ENCODE data around the gene TRIM8. TPM values are rescaled to one million over a fixed set of nuclear protein-coding genes. Genes with fewer than 3 reads are reported as not detected.

Gene TRIM8
- total and polyA plus RNA-seq, 2 donors (not counting 3 experiments of a cell fraction or from before 2014, with no cell fraction given): 74.1 to 114 TPM

DNA sequence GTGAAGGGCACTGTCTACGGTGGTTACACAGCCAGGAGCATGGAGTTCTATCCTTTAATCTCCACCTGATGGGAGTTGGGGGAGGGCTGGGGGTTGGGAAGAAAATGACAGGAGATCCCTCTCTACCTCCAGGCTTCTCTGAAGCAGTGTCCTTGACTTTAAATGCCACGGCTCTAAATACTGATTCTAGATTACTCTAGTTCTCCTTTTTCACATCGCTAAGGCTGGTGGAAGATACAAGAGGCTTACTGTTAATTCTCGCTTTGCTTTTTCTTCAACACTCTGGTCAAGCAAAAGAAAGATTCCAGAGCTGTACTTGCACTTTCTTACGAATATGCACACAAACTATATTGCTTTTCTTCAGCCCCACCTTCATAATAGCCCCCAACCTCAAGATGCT, 39.5 kb downstream of the TRIM8 start:
- intact Hi-C loops (cut with micrococcal nuclease): no loop called here
- TF ChIP-seq FOS (IDR thresholded peaks at IDR 0.05; ENCODE audit: borderline replicate concordance, insufficient read depth, low read length) (no peak), EZH2 (IDR thresholded peaks at IDR 0.05; ENCODE audit: borderline replicate concordance, low read depth, low read length, severe bottlenecking) (no peak), GATA2 (IDR thresholded peaks at IDR 0.05; ENCODE audit: insufficient read depth, insufficient read length, low read depth, low read length) (no peak), MYC (IDR thresholded peaks at IDR 0.05; ENCODE audit: low read depth, low read length) (no peak), JUN (IDR thresholded peaks at IDR 0.05; ENCODE audit: borderline replicate concordance, insufficient read depth, insufficient read length, low read depth) (no peak), POLR2AphosphoS5 (IDR thresholded peaks at IDR 0.05; ENCODE audit: insufficient read depth, low read depth, low read length) (no peak), POLR2A (IDR thresholded peaks at IDR 0.05; ENCODE audit: low read depth, low read length) (no peak)
- TF ChIP-seq, protein P1, sequence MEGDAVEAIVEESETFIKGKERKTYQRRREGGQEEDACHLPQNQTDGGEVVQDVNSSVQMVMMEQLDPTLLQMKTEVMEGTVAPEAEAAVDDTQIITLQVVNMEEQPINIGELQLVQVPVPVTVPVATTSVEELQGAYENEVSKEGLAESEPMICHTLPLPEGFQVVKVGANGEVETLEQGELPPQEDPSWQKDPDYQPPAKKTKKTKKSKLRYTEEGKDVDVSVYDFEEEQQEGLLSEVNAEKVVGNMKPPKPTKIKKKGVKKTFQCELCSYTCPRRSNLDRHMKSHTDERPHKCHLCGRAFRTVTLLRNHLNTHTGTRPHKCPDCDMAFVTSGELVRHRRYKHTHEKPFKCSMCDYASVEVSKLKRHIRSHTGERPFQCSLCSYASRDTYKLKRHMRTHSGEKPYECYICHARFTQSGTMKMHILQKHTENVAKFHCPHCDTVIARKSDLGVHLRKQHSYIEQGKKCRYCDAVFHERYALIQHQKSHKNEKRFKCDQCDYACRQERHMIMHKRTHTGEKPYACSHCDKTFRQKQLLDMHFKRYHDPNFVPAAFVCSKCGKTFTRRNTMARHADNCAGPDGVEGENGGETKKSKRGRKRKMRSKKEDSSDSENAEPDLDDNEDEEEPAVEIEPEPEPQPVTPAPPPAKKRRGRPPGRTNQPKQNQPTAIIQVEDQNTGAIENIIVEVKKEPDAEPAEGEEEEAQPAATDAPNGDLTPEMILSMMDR (IDR thresholded peaks at IDR 0.05; ENCODE audit: extremely low read depth in 1 of 2, insufficient read depth in 1 of 2, low read depth in 1 of 2, low read length in 2 of 2): no peak
- TF ChIP-seq, protein P2, sequence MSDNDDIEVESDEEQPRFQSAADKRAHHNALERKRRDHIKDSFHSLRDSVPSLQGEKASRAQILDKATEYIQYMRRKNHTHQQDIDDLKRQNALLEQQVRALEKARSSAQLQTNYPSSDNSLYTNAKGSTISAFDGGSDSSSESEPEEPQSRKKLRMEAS (IDR thresholded peaks at IDR 0.05; ENCODE audit: insufficient read depth, insufficient read length): no peak
- Histone ChIP-seq H3K36me3 (ENCODE audit: control insufficient read depth in 2 of 2, extremely low read depth in 1 of 2, insufficient read depth in 2 of 2, low read length in 2 of 2) (peaks cover 0 to 5% of the 10 kb centered on the region in 2 experiments), H3K27ac (ENCODE audit: insufficient read depth, low read depth, low read length) (no peak overlapping the region), H2AFZ (ENCODE audit: low read depth, low read length) (no peak overlapping the region), H3K27me3 (ENCODE audit: control insufficient read depth in 2 of 2, insufficient read depth in 2 of 2, low read length in 2 of 2) (no peaks in the 10 kb centered on the region), H3K4me3 (replicated peaks in 1 of 3; ENCODE audit: insufficient read depth in 1 of 3, low read depth in 1 of 3, low read length in 3 of 3) (no peak overlapping the region), H3K4me1 (ENCODE audit: control insufficient read depth, extremely low read depth, insufficient read depth, low read length) (no peaks in the 10 kb centered on the region), H3K9ac (replicated peaks; ENCODE audit: extremely low read depth, insufficient read depth, low read length) (no peak overlapping the region), H3K79me2 (ENCODE audit: control insufficient read depth, insufficient read depth, low read length) (no peaks in the 10 kb centered on the region), H4K20me1 (replicated peaks; ENCODE audit: control insufficient read depth, extremely low read depth, insufficient read depth, low read length) (no peaks in the 10 kb centered on the region), H3K4me2 (ENCODE audit: insufficient read depth, low read length) (no peak overlapping the region), H3K9me3 (replicated peaks; ENCODE audit: control insufficient read depth, insufficient read depth, low read length) (no peaks in the 10 kb centered on the region), H3K9me1 (replicated peaks; ENCODE audit: control insufficient read depth, extremely low read depth, insufficient read depth, low read length) (no peaks in the 10 kb centered on the region)
- FAIRE-seq (no peak), DNase-seq (ENCODE audit: low read depth, low spot score) (no peak)
- no TSS peak for BruUV-seq (replicated peaks)
- dilution Hi-C loops (cut with MboI; ENCODE audit: extremely low pct_ligation_motif_present, low sequenced_read_pairs): no loop called here
- ChIA-PET POLR2A (no interaction called here), CTCF (interaction anchor here (1.1 kb wide), 1 partner anchor 9 kb away, joined by 3 read pairs; no protein-coding TSS in a partner anchor)

Data from endothelial cell of umbilical vein (primary cell).